Breast epithelium (tissue), 3 donors: ENCODE results near the gene SPATA24.
"Not testable (repeated sequence)": the region's sequence is repeated elsewhere in the genome, so short reads cannot be mapped to it uniquely, and the experiment has no call there.

ENCODE experiments used
- POLR2A ChIP-seq: fragments of 450-650 bp; IDR thresholded peaks from one replicate; pipeline ENCODE4 v1.6.1; 2016; ENCODE audit warnings: antibody characterized with exemption, mild to moderate bottlenecking, moderate library complexity
- POLR2AphosphoS5 ChIP-seq, 3 donors: sonication (generic); formaldehyde crosslinking; IDR thresholded peaks; one replicate each; pipeline ENCODE4 v1.6.1; 2017; ENCODE audit warnings: antibody characterized with exemption in 3 of 3
- TF ChIP-seq, protein P1 (sequence below), 3 donors: fragments of 450-650 bp; IDR thresholded peaks; one replicate each; pipeline ENCODE4 v1.5.1; 2016 to 2017; ENCODE audit warnings: antibody characterized with exemption in 3 of 3, mild to moderate bottlenecking in 3 of 3, moderate library complexity in 3 of 3

DNA sequence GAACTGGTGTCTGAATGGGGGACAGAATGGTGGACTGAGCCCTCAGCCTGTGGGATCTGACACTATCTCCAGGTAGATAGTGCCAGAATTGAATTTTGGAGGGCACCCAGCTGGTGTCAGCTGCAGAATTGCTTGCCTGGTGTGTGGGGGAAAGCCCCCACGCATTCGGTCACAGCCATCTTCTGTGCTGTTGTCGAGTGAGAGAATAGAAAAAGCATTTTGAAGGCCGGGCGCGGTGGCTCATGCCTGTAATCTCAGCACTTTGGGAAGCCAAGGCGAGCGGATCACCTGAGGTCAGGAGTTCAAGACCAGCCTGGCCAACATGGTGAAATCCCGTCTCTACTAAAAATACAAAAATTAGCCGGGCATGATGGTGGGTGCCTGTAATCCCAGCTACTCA lies 16.9 kb downstream of the SPATA24 start:
- TF ChIP-seq, protein P1, sequence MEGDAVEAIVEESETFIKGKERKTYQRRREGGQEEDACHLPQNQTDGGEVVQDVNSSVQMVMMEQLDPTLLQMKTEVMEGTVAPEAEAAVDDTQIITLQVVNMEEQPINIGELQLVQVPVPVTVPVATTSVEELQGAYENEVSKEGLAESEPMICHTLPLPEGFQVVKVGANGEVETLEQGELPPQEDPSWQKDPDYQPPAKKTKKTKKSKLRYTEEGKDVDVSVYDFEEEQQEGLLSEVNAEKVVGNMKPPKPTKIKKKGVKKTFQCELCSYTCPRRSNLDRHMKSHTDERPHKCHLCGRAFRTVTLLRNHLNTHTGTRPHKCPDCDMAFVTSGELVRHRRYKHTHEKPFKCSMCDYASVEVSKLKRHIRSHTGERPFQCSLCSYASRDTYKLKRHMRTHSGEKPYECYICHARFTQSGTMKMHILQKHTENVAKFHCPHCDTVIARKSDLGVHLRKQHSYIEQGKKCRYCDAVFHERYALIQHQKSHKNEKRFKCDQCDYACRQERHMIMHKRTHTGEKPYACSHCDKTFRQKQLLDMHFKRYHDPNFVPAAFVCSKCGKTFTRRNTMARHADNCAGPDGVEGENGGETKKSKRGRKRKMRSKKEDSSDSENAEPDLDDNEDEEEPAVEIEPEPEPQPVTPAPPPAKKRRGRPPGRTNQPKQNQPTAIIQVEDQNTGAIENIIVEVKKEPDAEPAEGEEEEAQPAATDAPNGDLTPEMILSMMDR (IDR thresholded peaks at IDR 0.05): not testable (repeated sequence)
- TF ChIP-seq POLR2A; POLR2AphosphoS5 (IDR thresholded peaks at IDR 0.05): not testable (repeated sequence)
